ENCODE results near the gene BTBD10. TPM values are rescaled to one million over a fixed set of nuclear protein-coding genes. Genes with fewer than 3 reads are reported as not detected.

Gene BTBD10
- total and polyA plus RNA-seq, 2 of the 13 experiments (the other 11 are each of a cell fraction or from before 2014, with no cell fraction given): 9.8 to 26.6 TPM

GRCh38 chr11:13366266-13367026, 96.6 kb downstream of the BTBD10 start:
- BruUV-seq (replicated peaks): no TSS peak

More at GRCh38 chr11:13366266-13367026, 96.6 kb downstream of the BTBD10 start:
- Histone ChIP-seq H3K9ac (ENCODE audit: insufficient read depth, low read depth, low read length) (no peak overlapping the region), H3K9me3 (ENCODE audit: low read length) (no peaks in the 10 kb centered on the region), H3K4me3 (replicated peaks in 1 of 3; ENCODE audit: insufficient read depth in 1 of 3, low read depth in 2 of 3, low read length in 3 of 3) (no peak overlapping the region), H4K20me1 (ENCODE audit: insufficient read depth, low read length) (no peaks in the 10 kb centered on the region), H3K4me2 (ENCODE audit: low read depth, low read length) (no peak overlapping the region), H3K79me2 (ENCODE audit: insufficient read depth, low read length) (no peaks in the 10 kb centered on the region), H3K27me3 (ENCODE audit: control insufficient read depth in 1 of 2, insufficient read depth in 2 of 2, low read length in 2 of 2) (no peaks in the 10 kb centered on the region), H3K36me3 (replicated peaks in 1 of 2; ENCODE audit: control insufficient read depth in 1 of 2, insufficient read depth in 2 of 2, low read length in 2 of 2) (no peaks in the 10 kb centered on the region; a peak in 1 of 5 replicates), H2AFZ (ENCODE audit: low read length) (no peak overlapping the region), H3K4me1 (ENCODE audit: insufficient read depth, low read length) (0 out of 2 replicates have a peak, but pooled peaks cover 8% of the 10 kb centered on the region), H3K27ac (ENCODE audit: extremely low read length, insufficient read depth, low read length) (no peak overlapping the region)
- TF ChIP-seq ETV6 (CRISPR knock-in tag; conservative IDR thresholded peaks at IDR 0.05) (no peak), ZNF781 (CRISPR knock-in tag; IDR thresholded peaks at IDR 0.05; ENCODE audit: borderline replicate concordance, not compliant biosample characterization) (no peak), ZNF691 (CRISPR knock-in tag; IDR thresholded peaks at IDR 0.05; ENCODE audit: borderline replicate concordance, low read depth) (no peak), MIER3 (CRISPR knock-in tag; IDR thresholded peaks at IDR 0.05; ENCODE audit: borderline replicate concordance) (no peak), ZBTB14 (CRISPR knock-in tag; IDR thresholded peaks at IDR 0.05) (no peak), SP140L (CRISPR knock-in tag; IDR thresholded peaks at IDR 0.05; ENCODE audit: borderline replicate concordance) (no peak), ZNF383 (CRISPR knock-in tag; IDR thresholded peaks at IDR 0.05; ENCODE audit: borderline replicate concordance) (no peak), ZUFSP (CRISPR knock-in tag; IDR thresholded peaks at IDR 0.05; ENCODE audit: borderline replicate concordance) (no peak), PREB (CRISPR knock-in tag; IDR thresholded peaks at IDR 0.05) (no peak), NFE2L2 (IDR thresholded peaks at IDR 0.05; ENCODE audit: low read length) (no peak), MIXL1 (CRISPR knock-in tag; IDR thresholded peaks at IDR 0.05) (no peak), TIGD3 (CRISPR knock-in tag; IDR thresholded peaks at IDR 0.05; ENCODE audit: borderline replicate concordance) (no peak)
- 94% methylated on average over 7 of the region's 7 CpGs for WGBS (ENCODE audit: low lambda C conversion rate)
- intact Hi-C loops (cut with micrococcal nuclease; ENCODE audit: unreplicated experiment): no loop called here
- ChIA-PET CTCF (ENCODE audit: low intra/inter-chr PET ratio, low total read pairs) (no interaction called here), POLR2A (no interaction called here)
- DNase-seq (ENCODE audit: low spot score) (no peak), ATAC-seq (no peak), FAIRE-seq (no peak)
- in situ Hi-C loops (cut with HindIII; ENCODE audit: extremely low pct_ligation_motif_present, low pct_unique_long_range_greater_than_20kb): no loop called here

All from HepG2 (cell line).